GM06990 (cell line): ENCODE results near the gene NPHP4.

Source experiments
- DNase-seq: peaks from one replicate; pipeline ENCODE4 v3.0.0-alpha.2; 2011; ENCODE audit not compliant: insufficient read length; ENCODE audit errors: extremely low read depth
- H3K27me3 ChIP-seq: replicated peaks from 2 replicates; pipeline ENCODE4 v1.6.0; 2011; ENCODE audit warnings: low read length; ENCODE audit not compliant: control insufficient read depth, insufficient read depth
- H3K36me3 ChIP-seq: 2 replicates; pipeline ENCODE4 v1.5.1; 2011; ENCODE audit warnings: low read length; ENCODE audit not compliant: control insufficient read depth, insufficient read depth
- H3K4me3 ChIP-seq: replicated peaks from 2 replicates; pipeline ENCODE4 v1.5.1; 2011; ENCODE audit warnings: low read depth, mild to moderate bottlenecking, control low read depth, low read length
- CTCF ChIP-seq: IDR thresholded peaks from 2 replicates; pipeline ENCODE4 v1.5.1; 2011; ENCODE audit warnings: low read length, control low read depth, mild to moderate bottlenecking, inconsistent platforms; ENCODE audit not compliant: insufficient read depth, poor library complexity, severe bottlenecking

NPHP4 gene

GRCh38 chr1:5986018-5986417 is 6.2 kb downstream of the NPHP4 start:
- DNase-seq, result no peak
- Histone ChIP-seq H3K4me3 (no peak overlapping the region), H3K27me3 (no peaks in the 10 kb centered on the region), H3K36me3 (peaks cover 5% of the 10 kb centered on the region)
- no peak for TF ChIP-seq CTCF

- no peak for DNase-seq
- Histone ChIP-seq H3K27me3 (no peaks in the 10 kb centered on the region), H3K4me3 (no peak overlapping the region), H3K36me3 (peaks cover 5% of the 10 kb centered on the region)
- TF ChIP-seq CTCF, result no peak
These were observed 7.0 kb downstream of the NPHP4 start for GRCh38 chr1:5985250-5985649.

- DNase-seq, result no peak
- no peak overlapping the region for H3K4me3 ChIP-seq
These were observed 8.7 kb downstream of the NPHP4 start for GRCh38 chr1:5983361-5984103.

GRCh38 chr1:5982868-5983267 is 9.4 kb downstream of the NPHP4 start:
- DNase-seq, result no peak
- H3K36me3 ChIP-seq, result peaks cover 5% of the 10 kb centered on the region
- no peak for TF ChIP-seq CTCF
- H3K27me3 ChIP-seq, result no peaks in the 10 kb centered on the region
- no peak overlapping the region for H3K4me3 ChIP-seq

More at GRCh38 chr1:5983361-5984103, 8.7 kb downstream of the NPHP4 start:
- no peak for TF ChIP-seq CTCF
- H3K27me3 ChIP-seq, result no peaks in the 10 kb centered on the region
- peaks cover 5% of the 10 kb centered on the region for H3K36me3 ChIP-seq

GRCh38 chr1:5982276-5982675 is 9.9 kb downstream of the NPHP4 start:
- no peak for TF ChIP-seq CTCF
- no peak for DNase-seq
- Histone ChIP-seq H3K27me3 (no peaks in the 10 kb centered on the region), H3K4me3 (no peak overlapping the region), H3K36me3 (peaks cover 5% of the 10 kb centered on the region)
